ENCODE data around the gene CLTA. TPM values are rescaled to one million over a fixed set of nuclear protein-coding genes. Genes with fewer than 3 reads are reported as not detected.

The CLTA gene
- total RNA-seq, 1 donor from 2014 or later, result 199 TPM

DNA sequence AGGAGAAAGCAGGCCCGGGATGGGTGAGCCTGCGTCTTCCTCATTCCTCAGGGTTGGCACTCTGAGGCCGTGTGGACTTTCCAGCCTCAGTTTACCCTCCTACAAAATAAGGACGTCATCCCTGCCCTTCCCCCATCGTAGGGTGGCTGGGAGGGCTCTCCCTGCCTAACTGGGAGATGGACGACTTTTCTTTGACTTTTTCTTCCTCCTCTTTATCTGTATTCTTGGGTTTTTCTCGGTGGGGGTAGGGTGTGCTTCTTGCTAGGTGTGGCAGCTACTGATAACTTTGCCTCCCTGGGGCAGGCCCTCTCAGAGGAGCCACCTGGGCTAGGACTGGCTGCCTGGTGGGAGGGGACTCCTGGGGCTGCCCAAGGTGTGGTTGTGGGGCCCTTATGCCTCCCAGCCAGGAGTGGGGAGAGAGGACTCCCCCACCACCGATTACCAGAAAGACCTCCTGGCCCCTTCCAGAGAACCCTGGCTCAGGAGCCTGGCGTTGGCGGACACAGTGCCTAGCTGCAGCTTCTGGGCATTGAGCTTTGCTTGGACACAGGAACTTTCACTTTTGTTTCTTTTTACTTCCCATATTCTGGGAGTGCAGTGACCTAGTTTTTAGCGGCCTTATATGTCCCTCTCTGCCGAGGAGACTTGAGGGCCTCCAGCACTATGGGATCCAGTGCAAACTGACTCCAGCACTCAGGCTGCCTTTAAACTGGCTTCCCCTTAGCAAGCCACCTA is 48.0 kb upstream of the CLTA start:
- no peak overlapping the region for H2AFZ ChIP-seq (replicated peaks)

DNA sequence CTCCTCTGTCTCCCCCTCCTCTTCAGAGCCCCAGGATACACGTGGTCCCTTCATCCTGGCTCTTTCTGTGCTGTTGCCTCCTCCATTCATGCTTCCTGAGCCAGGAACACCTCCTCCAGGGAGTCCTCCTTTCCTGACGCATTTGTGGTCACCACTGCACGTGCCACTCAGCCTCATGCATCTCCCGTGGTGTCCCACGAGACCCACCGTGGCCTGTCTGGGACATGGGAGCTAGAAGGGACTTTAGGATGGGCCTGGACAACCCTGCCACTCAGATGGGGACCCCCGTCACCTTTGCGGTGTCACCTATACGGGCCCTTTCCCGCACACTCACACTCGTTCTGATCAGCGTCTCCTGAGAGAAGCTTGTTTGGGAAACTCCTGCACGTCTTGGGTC is 47.5 kb upstream of the CLTA start:
- Histone ChIP-seq H3K9me3 (ENCODE audit: low read depth) (no peaks in the 10 kb centered on the region), H3K4me2 (no peak overlapping the region), H2AFZ (replicated peaks) (no peak overlapping the region), H3K36me3 (no peaks in the 10 kb centered on the region), H3K4me1 (no peaks in the 10 kb centered on the region), H3K79me2 (ENCODE audit: low read depth) (no peaks in the 10 kb centered on the region), H3F3A (ENCODE audit: low read depth) (no peaks in the 10 kb centered on the region), H3K27ac (no peak overlapping the region), H3K9ac (no peak overlapping the region), H3K27me3 (peaks cover 8% of the 10 kb centered on the region), H3K4me3 (no peak overlapping the region), H4K20me1 (ENCODE audit: low read depth) (no peaks in the 10 kb centered on the region)
- Mint-ChIP-seq H3K27me3 (ENCODE audit: insufficient read depth, low read depth) (peaks cover 16% of the 10 kb centered on the region), H3K36me3 (peaks cover 7% of the 10 kb centered on the region), H3K9me3 (peaks cover 9% of the 10 kb centered on the region), H3K4me1 (peaks cover 4% of the 10 kb centered on the region), H3K27ac (no peak overlapping the region), H3K4me3 (no peak overlapping the region)
- TF ChIP-seq, protein P1, sequence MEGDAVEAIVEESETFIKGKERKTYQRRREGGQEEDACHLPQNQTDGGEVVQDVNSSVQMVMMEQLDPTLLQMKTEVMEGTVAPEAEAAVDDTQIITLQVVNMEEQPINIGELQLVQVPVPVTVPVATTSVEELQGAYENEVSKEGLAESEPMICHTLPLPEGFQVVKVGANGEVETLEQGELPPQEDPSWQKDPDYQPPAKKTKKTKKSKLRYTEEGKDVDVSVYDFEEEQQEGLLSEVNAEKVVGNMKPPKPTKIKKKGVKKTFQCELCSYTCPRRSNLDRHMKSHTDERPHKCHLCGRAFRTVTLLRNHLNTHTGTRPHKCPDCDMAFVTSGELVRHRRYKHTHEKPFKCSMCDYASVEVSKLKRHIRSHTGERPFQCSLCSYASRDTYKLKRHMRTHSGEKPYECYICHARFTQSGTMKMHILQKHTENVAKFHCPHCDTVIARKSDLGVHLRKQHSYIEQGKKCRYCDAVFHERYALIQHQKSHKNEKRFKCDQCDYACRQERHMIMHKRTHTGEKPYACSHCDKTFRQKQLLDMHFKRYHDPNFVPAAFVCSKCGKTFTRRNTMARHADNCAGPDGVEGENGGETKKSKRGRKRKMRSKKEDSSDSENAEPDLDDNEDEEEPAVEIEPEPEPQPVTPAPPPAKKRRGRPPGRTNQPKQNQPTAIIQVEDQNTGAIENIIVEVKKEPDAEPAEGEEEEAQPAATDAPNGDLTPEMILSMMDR (IDR thresholded peaks at IDR 0.05), result no peak
- TF ChIP-seq EZH2 (IDR thresholded peaks at IDR 0.05), result no peak
- DNase-seq (ENCODE audit: low spot score), result no peak

More for the DNA sequence above, 48.0 kb upstream of the CLTA start:
- H3K27ac ChIP-seq, result no peak overlapping the region
- H3K36me3 ChIP-seq, result no peaks in the 10 kb centered on the region
- H3F3A ChIP-seq (ENCODE audit: low read depth), result peaks cover 3% of the 10 kb centered on the region
- H3K4me3 ChIP-seq, result no peak overlapping the region
- peaks cover 19% of the 10 kb centered on the region for H3K27me3 Mint-ChIP-seq (ENCODE audit: insufficient read depth, low read depth)
- no peak overlapping the region for H3K4me2 ChIP-seq
- H3K4me3 Mint-ChIP-seq, result no peak overlapping the region
- H4K20me1 ChIP-seq (ENCODE audit: low read depth), result no peaks in the 10 kb centered on the region
- H3K27me3 ChIP-seq, result peaks cover 14% of the 10 kb centered on the region
- H3K4me1 Mint-ChIP-seq, result peaks cover 7% of the 10 kb centered on the region
- no peaks in the 10 kb centered on the region for H3K9me3 ChIP-seq (ENCODE audit: low read depth)
- no peak overlapping the region for H3K9ac ChIP-seq
- H3K27ac Mint-ChIP-seq, result no peak overlapping the region
- TF ChIP-seq EZH2 (IDR thresholded peaks at IDR 0.05), result no peak
- no peak for TF ChIP-seq EZH2phosphoT487 (IDR thresholded peaks at IDR 0.05)
- no peak for DNase-seq (ENCODE audit: low spot score)
- H3K9me3 Mint-ChIP-seq, result peaks cover 9% of the 10 kb centered on the region
- H3K79me2 ChIP-seq (ENCODE audit: low read depth), result no peaks in the 10 kb centered on the region
- H3K36me3 Mint-ChIP-seq, result peaks cover 7% of the 10 kb centered on the region
- H3K4me1 ChIP-seq, result peaks cover 2% of the 10 kb centered on the region

DNA sequence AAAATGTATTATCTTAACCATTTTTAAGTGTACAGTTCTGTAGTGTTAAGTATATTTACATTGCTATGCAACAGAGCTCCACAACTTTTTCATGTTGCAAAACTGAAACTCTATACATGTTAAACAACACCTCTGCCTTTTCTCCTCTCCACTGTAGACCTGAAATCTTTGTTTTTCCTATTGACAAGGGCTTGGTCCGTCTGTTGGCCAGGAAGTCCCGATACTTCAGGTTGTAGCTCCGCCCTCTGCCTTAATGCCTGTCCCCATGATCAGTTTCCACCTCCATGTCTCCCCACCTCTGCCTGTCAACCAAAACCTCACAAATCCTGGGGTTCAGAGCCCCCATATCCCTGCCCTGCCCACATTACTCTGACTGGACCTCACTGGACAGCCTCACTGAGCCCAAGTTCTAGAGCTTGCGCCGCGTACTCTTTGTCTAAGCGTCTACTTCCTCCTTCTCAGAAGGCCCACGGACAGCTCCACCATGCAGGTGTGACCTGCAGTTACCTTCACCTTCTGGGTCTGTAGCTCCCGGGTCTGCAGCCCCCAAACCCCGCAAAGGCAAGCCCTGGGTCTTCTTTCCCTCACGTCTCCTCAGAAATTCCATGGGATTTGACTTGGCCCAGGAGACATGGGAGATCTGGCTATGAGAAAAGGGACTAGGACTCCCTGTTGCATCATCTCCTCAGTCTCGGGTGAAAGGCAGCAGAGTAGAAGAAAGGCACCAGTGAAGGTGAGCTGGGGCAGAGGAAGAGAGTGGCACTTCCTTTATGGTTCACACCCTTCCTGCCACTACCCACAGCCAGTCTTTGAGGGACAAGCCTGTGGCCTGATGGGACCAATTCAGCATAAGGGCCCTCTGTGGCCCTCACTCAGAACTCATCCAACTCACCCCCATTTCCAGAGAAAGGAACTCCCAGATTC is 46.1 kb upstream of the CLTA start:
- Histone ChIP-seq H3K4me2 (no peak overlapping the region), H3K36me3 (no peaks in the 10 kb centered on the region), H3K9ac (no peak overlapping the region), H3F3A (ENCODE audit: low read depth) (no peaks in the 10 kb centered on the region), H2AFZ (replicated peaks) (no peak overlapping the region), H3K4me3 (no peak overlapping the region), H3K9me3 (ENCODE audit: low read depth) (no peaks in the 10 kb centered on the region), H3K4me1 (no peaks in the 10 kb centered on the region), H4K20me1 (ENCODE audit: low read depth) (no peaks in the 10 kb centered on the region), H3K27me3 (no peaks in the 10 kb centered on the region), H3K79me2 (ENCODE audit: low read depth) (no peaks in the 10 kb centered on the region), H3K27ac (no peak overlapping the region)
- Mint-ChIP-seq H3K9me3 (peaks cover 9% of the 10 kb centered on the region), H3K4me1 (peaks cover 4% of the 10 kb centered on the region), H3K4me3 (peak overlapping the region; percentile 46), H3K27ac (no peak overlapping the region), H3K36me3 (peaks cover 7% of the 10 kb centered on the region), H3K27me3 (ENCODE audit: insufficient read depth, low read depth) (peaks cover 8% of the 10 kb centered on the region)
- DNase-seq (ENCODE audit: low spot score), result no peak
- TF ChIP-seq EZH2phosphoT487 (IDR thresholded peaks at IDR 0.05) (no peak), EZH2 (IDR thresholded peaks at IDR 0.05) (no peak)
- TF ChIP-seq, protein P1 (IDR thresholded peaks at IDR 0.05), result no peak
